Gastroesophageal sphincter (tissue), 4 donors: ENCODE results near the gene KDM4C. TPM values are rescaled to one million over a fixed set of nuclear protein-coding genes. Genes with fewer than 3 reads are reported as not detected.

ENCODE experiments used
- ATAC-seq: fragments of 150-250 bp; one replicate; pipeline ENCODE4 v1.9.1; 2016; ENCODE audit warnings: mild to moderate bottlenecking, moderate library complexity
- H3K27ac ChIP-seq, 4 donors: fragments of 200-600 bp; sonication (generic) in 3 of 4; 1 replicate in 3 of 4; 2 replicates in 1 of 4; pipeline ENCODE4 v1.5.1; 2016 to 2019
- H3K27me3 ChIP-seq: fragments of 200-600 bp; sonication (generic); one replicate; pipeline ENCODE4 v1.5.1; 2019
- H3K36me3 ChIP-seq, 2 donors: fragments of 200-600 bp; sonication (generic); one replicate each; pipeline ENCODE4 v1.5.1; 2019; ENCODE audit warnings: control low read depth in 1 of 2
- H3K4me1 ChIP-seq, 3 donors: fragments of 200-600 bp; sonication (generic); 1 replicate in 2 of 3; 2 replicates in 1 of 3; pipeline ENCODE4 v1.5.1; 2016 to 2019; ENCODE audit warnings: control low read depth in 2 of 3
- H3K4me3 ChIP-seq, 2 donors: fragments of 200-600 bp; sonication (generic); one replicate each; pipeline ENCODE4 v1.5.1; 2019; ENCODE audit warnings: mild to moderate bottlenecking in 1 of 2, moderate library complexity in 1 of 2
- H3K9me3 ChIP-seq, 3 donors: fragments of 200-600 bp; sonication (generic); one replicate each; pipeline ENCODE4 v1.5.1; 2017 to 2019; ENCODE audit warnings: control low read depth in 2 of 3
- CTCF ChIP-seq, 4 experiments: fragments of 200-600 bp in 2 of 4; fragments of 450-650 bp in 2 of 4; sonication (generic) in 1 of 4; IDR thresholded peaks; one replicate each; pipeline ENCODE4 v1.5.1; 2017 to 2019; ENCODE audit warnings: antibody characterized with exemption in 4 of 4, mild to moderate bottlenecking in 2 of 4, moderate library complexity in 2 of 4
- EP300 ChIP-seq: sonication (generic); formaldehyde crosslinking; IDR thresholded peaks from one replicate; pipeline ENCODE4 v1.6.1; 2017; ENCODE audit warnings: antibody characterized with exemption, mild to moderate bottlenecking
- POLR2A ChIP-seq, 2 donors: fragments of 450-650 bp; IDR thresholded peaks; one replicate each; pipeline ENCODE4 v1.6.1; 2017; ENCODE audit warnings: antibody characterized with exemption in 2 of 2, mild to moderate bottlenecking in 2 of 2, moderate library complexity in 1 of 2
- POLR2AphosphoS5 ChIP-seq: sonication (generic); formaldehyde crosslinking; IDR thresholded peaks from one replicate; pipeline ENCODE4 v1.6.1; 2017; ENCODE audit warnings: antibody characterized with exemption
- WGBS, 2 donors: methylation state at CpG; one replicate each; pipeline ENCODE4 v1.1.5; 2018; ENCODE audit warnings: low coverage in 1 of 2; 5-methylcytosine and 5-hydroxymethylcytosine counted together
- total RNA-seq, 4 donors: library from RNA; depleted of rRNA; stranded (reverse); fragments of >200 nt; gene quantifications; one replicate each; pipeline ENCODE4 v1.1.0, GENCODE V29; 2016

The KDM4C gene
- total RNA-seq, 4 donors from 2014 or later, result 17.7 to 65.2 (median 29.5) TPM

GRCh38 chr9:6715755-6716643, 41.8 kb upstream of the KDM4C start:
- H3K4me3 ChIP-seq, result peak overlapping the region; percentile 21 to 46
- peak overlapping the region in 1 of 4 donors; percentile 29 for H3K27ac ChIP-seq
- peak; percentile 69 for ATAC-seq
- 12 to 18% methylated on average over 5 to 11 of the region's 61 CpGs for WGBS, 2 donors
- no peaks in the 10 kb centered on the region for H3K9me3 ChIP-seq
- TF ChIP-seq EP300 (no peak), POLR2A (IDR thresholded peaks at IDR 0.05) (no peak), CTCF (IDR thresholded peaks at IDR 0.05) (no peak), POLR2AphosphoS5 (no peak)
- H3K4me1 ChIP-seq, result peaks cover 0 to 8% (median 0%) of the 10 kb centered on the region in 3 donors
- H3K36me3 ChIP-seq, result no peaks in the 10 kb centered on the region
- peaks cover 13% of the 10 kb centered on the region for H3K27me3 ChIP-seq

- Histone ChIP-seq H3K27me3 (peaks cover 13% of the 10 kb centered on the region), H3K9me3 (no peaks in the 10 kb centered on the region), H3K36me3 (no peaks in the 10 kb centered on the region), H3K4me3 (no peak overlapping the region), H3K4me1 (peaks cover 0 to 8% (median 0%) of the 10 kb centered on the region in 3 donors), H3K27ac (no peak overlapping the region)
- WGBS, 2 donors, result 70 to 100% methylated on average over 1 to 5 of the region's 9 CpGs
- TF ChIP-seq POLR2A (IDR thresholded peaks at IDR 0.05) (no peak), POLR2AphosphoS5 (no peak), EP300 (no peak), CTCF (IDR thresholded peaks at IDR 0.05) (no peak)
- ATAC-seq, result no peak
These were observed 41.0 kb upstream of the KDM4C start for GRCh38 chr9:6716766-6717165.

GRCh38 chr9:6723881-6724420, 33.8 kb upstream of the KDM4C start:
- H3K4me1 ChIP-seq, result no peaks in the 10 kb centered on the region
- H3K4me3 ChIP-seq, result no peak overlapping the region
- 80 to 89% methylated on average over 1 to 2 of the region's 2 CpGs for WGBS, 2 donors
- TF ChIP-seq EP300 (no peak), POLR2A (IDR thresholded peaks at IDR 0.05) (no peak), CTCF (IDR thresholded peaks at IDR 0.05) (no peak), POLR2AphosphoS5 (no peak)
- no peak overlapping the region for H3K27ac ChIP-seq
- peaks cover 10% of the 10 kb centered on the region for H3K27me3 ChIP-seq
- no peak for ATAC-seq
- H3K9me3 ChIP-seq, result no peaks in the 10 kb centered on the region
- H3K36me3 ChIP-seq, result no peaks in the 10 kb centered on the region

- Histone ChIP-seq H3K27me3 (no peaks in the 10 kb centered on the region), H3K4me3 (no peak overlapping the region), H3K27ac (no peak overlapping the region), H3K4me1 (no peaks in the 10 kb centered on the region), H3K9me3 (no peaks in the 10 kb centered on the region), H3K36me3 (no peaks in the 10 kb centered on the region)
- WGBS, 2 donors, result 60 to 77% methylated on average over 1 to 3 of the region's 3 CpGs
- ATAC-seq, result no peak
- TF ChIP-seq CTCF (IDR thresholded peaks at IDR 0.05), result no peak
- no peak for TF ChIP-seq POLR2A (IDR thresholded peaks at IDR 0.05)
- no peak for TF ChIP-seq EP300
- TF ChIP-seq POLR2AphosphoS5, result no peak
These were observed 24.5 kb upstream of the KDM4C start for GRCh38 chr9:6733257-6733656.
